Measurements from ENCODE around the gene C4orf36.

C4orf36 gene

GRCh38 chr4:86857341-86858052, 34.7 kb downstream of the C4orf36 start:
- DNase-seq (ENCODE audit: low read depth) = no peak

DNA sequence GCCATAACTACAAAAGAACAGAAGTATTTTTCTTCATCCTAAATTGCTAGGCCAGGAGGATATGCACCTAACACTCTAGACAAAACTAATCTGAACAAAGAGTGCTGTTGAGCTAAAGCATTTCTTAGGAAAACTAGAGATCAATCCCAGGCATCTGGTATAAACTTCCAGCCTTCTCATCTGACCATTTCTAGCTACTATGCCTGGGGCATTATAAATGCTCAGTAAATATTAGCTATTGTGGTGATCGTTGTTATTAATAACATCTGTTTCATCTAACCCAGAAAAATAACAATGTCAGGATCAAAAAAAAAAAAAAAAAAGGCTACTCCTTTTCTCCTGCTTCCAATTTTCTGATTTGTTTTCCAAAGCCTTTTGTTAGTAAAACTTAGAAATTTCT, 35.3 kb downstream of the C4orf36 start:
- no peak for DNase-seq (ENCODE audit: low read depth)

- no peak for DNase-seq (ENCODE audit: low read depth)
Observed at GRCh38 chr4:86855572-86855971, 36.6 kb downstream of the C4orf36 start.

DNA sequence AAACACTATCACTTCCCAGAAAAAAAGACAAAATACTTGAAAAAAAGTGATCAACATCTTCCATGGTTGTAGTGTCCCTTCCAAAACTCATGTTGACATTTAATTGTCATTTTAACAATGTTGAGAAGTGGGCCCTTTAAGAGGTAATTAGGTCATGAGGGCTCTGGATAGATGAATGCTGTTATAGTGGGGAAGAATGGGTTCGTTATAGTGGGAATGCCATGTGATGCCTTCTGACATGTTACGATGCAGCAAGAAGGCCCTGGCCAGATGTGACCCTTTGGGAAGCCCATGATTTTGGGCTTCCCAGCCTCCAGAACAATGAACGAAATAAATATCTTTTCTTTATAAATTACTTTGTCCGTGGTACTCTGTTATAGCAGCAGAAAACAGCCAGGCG, 39.0 kb downstream of the C4orf36 start:
- no peak for DNase-seq (ENCODE audit: low read depth)

DNA sequence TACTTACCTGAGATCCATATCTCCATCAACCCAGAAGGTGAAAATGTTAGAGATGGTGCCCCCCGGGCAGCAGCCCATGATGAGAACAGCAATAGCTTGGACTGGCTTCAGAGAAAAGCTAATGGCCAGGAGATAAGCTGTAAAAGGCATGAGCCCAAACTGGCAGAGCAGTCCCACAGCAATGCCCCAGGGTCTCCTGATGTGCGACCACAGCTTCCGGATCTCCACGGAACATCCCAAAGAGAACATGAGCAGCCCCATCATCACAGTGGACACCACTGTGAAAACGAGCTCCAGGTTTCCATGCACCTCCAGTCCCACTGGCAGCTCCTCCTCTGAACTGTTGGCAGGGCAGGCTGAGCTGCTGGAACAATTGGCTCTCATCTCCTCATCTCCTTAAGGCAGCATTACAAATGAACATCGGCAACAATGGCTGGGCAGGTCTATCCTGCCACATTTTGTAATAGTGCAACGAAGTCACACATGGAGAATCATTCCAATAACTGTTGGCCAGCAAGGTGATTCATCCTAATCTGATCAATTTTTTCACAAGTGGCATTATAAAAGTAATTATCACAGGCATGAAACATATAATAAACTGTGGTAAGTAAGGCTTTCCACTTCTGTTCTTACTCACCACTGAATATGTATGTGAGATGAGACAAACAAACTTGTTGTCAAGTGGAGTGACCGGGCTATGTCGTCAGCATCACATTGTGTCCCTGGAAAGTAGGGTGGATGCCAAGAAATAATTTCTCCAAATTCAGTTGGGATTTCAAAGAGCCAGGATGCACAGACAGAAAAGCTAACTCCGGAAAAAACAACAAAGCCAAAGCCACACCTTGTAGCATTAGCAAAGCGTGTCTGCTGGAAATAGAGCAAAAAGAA, 43.2 kb downstream of the C4orf36 start, which contains the start of gene SLC10A6:
Gene SLC10A6, minus strand, starts transcription at position 653 of the 888 bp plus-strand sequence. Its CDS starts 269 bp downstream, at position 384.
- DNase-seq (ENCODE audit: low read depth) = no peak

GRCh38 chr4:86848136-86848535, 44.1 kb downstream of the C4orf36 start:
- no peak for DNase-seq (ENCODE audit: low read depth)

GRCh38 chr4:86847571-86847970, 44.7 kb downstream of the C4orf36 start:
- DNase-seq (ENCODE audit: low read depth) = no peak

- DNase-seq (ENCODE audit: low read depth) = no peak
Observed at GRCh38 chr4:86846921-86847320, 45.3 kb downstream of the C4orf36 start.

DNA sequence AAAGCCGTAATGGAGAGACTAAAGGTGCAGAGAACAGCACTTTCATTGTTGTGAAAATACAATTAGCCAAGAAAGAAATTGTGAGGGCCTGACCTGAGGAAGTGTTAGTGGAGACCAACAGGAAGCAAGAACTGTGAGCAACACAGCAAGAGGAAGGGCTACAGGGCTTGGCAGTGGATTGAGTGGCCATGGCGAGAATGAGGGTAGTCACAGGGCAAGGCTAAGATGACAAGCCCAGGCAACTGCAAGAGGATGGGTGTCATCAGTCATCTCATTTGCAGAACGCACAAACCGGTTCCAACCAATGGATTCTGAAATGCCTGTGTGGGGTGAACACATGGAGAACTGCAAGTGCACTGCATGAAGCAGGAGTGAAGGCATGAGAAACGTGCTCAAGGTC, 46.6 kb downstream of the C4orf36 start:
- DNase-seq (ENCODE audit: low read depth) = no peak

DNA sequence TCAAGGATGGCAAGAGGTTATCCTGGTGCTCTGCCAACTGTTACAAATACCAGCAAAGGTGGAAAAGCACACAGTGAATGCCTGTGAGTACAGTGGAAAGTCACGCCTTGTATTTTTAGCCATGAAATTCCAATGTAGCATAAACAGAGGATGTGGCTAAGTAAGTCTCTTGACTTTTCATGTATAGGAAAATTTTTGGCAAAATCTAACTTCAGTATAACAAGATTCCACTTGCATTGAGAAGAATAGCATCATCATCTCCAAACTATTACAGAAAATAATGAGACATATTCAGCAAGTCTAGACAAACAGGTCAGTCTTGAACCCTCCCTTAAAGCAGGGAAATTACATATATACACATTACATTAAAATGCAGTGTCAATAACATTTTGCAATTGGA, 50.9 kb downstream of the C4orf36 start:
- no peak for DNase-seq (ENCODE audit: low read depth)

DNA sequence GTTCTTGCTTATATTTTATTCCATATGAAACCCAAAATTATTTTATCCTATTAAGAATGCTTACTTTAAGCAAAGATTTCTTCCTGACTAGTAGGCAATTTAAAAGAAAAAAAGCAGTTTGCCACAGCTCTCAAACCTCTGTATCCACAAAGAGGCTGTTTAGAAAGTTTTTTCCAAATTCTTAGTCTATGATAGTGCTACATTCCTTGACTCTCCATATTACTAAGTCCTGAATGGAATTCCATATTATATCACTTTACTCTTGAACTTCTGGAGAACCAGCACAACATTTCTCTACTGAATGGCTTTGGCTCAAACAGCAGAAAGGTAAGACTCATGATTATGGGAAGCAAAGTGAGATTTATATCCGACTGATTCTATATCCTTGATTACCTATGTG, 51.4 kb downstream of the C4orf36 start:
- DNase-seq (ENCODE audit: low read depth) = no peak

DNA sequence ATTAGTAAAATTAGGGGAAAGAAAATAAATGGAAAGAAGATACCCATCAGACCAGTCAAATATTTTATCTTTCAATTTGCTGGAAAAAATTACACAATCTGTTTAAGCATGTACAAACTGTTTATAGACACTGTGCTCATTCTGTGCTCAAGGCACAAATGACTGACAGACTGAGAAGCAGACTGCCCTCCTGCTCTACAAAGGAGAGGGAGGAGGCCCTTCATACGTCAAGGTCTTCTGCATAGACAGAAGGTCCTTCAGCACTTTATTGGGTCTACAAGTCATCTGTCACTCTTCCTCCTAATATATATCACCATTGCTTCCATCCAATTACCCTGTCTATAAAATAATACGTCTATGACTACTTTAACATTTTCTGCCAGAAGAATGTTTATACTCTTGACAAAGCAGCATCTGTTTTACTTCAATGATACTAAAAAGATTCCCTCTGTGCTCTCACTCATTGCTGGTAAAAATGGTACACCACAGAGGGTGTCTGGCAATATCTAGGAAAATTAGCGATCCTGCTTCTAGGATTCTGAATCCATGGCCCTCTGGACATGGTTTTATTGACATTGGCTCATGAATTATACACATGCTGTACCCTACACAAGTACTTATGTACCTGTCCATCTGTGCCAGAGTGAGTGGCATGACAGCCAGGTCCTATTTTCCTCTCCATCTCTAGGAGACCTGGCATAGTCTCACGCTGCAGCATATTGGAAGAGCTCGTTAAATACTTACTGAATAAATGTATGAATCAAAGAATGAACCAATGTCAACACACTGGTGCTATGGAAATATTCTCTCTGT, 54.3 kb downstream of the C4orf36 start:
- DNase-seq (ENCODE audit: low read depth) = no peak

DNA sequence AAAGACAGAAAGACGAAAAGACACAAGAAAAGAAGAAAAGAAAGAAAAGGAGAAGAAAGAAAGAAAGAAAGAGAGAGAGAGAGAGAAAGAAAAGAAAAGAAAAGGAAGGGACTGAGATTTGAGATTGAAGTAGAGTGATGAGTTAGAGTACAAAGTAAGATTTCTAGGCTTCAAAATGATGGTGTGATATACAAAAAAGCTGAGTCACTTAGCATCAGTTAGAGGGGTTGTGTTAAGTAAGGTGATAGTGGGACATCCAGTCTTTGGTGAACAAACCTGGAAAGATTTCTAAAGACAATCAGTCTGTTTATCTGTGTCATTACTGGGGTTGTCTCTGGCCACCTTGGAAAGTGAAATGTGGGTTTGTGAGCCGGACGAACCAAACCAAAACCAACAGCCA, 56.5 kb downstream of the C4orf36 start:
- DNase-seq (ENCODE audit: low read depth) = no peak

- DNase-seq (ENCODE audit: low read depth) = no peak
Observed at GRCh38 chr4:86834901-86835300, 57.3 kb downstream of the C4orf36 start.

DNA sequence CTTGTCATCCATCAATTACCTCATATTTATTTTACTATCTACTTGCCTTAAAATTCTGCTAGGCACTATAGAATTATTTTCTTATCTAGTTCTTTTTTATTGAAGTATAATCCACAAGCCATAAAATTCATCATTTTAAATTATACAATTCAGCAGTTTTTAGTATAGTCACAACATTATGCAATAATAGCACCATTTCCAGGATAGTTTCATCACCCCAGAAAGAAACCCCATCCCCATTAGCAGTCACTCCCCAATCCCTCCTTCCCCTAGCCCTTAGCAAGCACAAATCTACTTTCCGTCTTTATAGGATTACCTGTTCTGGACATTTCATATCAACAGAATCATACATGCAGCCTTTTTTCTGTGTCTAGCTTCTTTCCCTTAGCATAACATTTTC, 58.6 kb downstream of the C4orf36 start:
- DNase-seq (ENCODE audit: low read depth) = no peak

DNA sequence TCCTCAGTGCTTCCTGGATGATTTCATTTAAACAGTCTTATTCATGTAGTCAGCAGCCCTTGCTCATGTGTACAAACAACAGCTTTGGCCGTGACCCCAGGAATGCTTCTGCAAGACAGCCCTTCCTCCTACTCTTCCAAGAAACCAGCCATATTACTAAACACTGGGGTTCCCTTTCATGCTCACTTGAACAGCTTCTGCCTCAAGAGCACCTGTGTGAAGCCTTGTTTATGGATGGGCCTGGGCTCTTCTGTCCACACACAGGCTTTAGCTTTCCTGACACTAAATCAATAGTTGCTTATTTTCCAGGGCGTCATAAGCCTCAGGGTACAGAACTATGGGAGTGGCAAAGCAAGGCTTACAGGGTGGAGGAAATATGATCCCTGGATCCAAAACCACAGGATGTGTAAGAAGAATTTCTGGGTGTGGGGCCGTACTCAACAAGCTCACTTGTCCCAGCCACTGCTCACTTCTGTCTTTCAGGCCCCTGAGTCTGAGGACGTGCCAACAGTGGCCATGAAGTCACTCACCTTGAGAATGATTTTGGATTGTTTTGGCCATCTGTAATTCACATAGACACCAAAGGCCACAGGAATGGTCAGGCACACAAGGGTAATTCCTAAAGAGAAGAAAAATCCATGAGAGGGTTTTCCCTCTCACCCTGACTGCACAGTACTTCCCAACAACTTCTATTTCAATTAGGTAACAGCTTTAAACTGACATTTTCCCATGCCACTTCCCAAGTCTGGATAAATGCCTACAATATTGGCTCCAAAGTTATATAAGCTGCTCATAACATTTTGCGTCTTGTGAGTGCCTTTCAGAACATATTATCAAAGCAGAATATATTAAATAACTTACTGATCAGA, 60.7 kb downstream of the C4orf36 start:
- no peak for DNase-seq (ENCODE audit: low read depth)

All from activated T-cell treated with anti-CD3 and anti-CD28 coated beads for 1 hour (primary cell).